IPS-NIHi7 (cell line): ENCODE results near the gene PDZK1.
"Not testable (repeated sequence)": the region's sequence is repeated elsewhere in the genome, so short reads cannot be mapped to it uniquely, and the experiment has no call there.

ENCODE experiments used
- DNase-seq: peaks from one replicate; pipeline ENCODE4 v3.0.0; 2012; ENCODE audit warnings: mixed read lengths; ENCODE audit errors: extremely low spot score

The PDZK1 gene

GRCh38 chr1:145707183-145707867 lies at the start of gene PDZK1:
Gene PDZK1 (minus strand): TSS chr1:145707368. CDS start chr1:145688021, 19,347 bp downstream.
- no peak for DNase-seq

GRCh38 chr1:145751491-145752037 lies 44.4 kb upstream of the PDZK1 start:
- DNase-seq = no peak

DNA sequence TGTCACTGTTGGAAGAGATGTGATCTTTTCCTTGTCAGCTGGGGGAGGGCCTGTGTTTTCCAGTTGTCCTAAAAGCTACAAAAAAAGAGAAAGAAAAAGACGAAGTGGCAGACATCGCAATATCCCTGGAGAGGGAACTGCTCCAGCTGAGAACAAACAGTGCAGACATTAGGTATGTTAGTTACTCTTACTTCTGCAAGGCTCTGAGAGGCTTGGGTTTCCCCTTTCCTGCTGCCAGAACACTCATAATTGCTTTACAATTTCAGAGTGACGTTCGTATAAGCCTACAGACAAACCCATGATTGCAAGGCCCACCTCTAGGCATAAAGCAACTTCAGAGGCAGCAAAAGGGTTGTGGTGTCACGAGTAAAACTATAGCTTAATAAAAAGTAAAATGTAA lies 43.3 kb upstream of the PDZK1 start:
- no peak for DNase-seq

DNA sequence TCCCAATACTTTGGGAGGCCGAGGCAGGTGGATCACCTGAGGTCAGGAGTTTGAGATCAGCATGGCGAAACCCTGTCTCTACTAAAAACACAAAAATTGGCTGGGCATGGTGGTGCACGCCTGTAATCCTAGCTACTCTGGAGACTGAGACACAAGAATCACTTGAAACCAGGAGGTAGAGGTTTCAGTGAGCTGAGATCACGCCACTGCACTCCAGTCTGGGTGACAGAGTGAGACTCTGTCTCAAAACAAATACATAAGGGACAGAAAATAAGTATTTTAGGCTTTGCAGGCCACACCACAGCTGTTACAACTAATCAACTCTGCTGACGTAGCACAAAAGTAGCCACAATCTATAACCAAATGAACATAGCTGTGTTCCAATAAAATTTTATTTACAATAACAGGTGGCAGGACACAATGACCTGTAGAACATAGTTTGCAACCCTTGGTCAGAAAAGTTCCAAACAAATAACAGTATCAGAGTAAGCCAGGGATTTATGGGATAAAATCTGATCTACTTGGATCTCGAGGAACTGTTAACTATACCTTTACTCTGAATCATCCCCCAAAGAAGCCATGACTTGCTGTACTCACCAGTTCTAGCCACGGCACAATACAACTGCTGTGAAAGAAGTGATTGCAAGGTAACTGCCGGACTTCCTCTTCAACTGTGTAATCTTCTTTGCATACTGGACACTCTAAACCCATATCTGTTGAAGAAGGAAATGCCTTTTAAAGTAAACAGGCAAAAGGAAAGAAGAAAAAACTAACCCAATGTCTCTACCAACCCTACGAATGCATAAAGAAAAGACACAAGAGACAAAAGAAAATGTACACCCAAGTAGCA lies 40.5 kb upstream of the PDZK1 start:
- DNase-seq = no peak

GRCh38 chr1:145740269-145740668 lies 33.1 kb upstream of the PDZK1 start:
- no peak for DNase-seq

DNA sequence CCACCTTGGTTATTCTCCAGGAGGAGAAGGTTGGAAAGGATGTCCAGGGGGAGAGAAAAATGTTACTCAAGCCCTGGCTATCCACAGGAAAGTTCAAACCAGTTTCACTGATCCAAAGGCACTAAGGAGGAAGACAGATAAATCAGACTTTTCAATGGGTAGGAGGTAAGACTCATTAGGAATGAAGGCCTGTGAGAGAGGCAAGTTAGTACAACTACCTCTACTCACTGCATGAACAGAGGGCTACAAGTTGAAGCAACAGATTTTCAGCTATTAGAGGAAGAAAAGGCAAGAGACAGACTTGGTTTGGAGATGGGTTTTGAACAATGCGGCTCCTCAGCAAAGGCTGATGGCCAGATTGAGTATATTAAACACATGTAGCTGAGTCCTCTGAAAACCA lies 29.0 kb upstream of the PDZK1 start:
- no peak for DNase-seq

DNA sequence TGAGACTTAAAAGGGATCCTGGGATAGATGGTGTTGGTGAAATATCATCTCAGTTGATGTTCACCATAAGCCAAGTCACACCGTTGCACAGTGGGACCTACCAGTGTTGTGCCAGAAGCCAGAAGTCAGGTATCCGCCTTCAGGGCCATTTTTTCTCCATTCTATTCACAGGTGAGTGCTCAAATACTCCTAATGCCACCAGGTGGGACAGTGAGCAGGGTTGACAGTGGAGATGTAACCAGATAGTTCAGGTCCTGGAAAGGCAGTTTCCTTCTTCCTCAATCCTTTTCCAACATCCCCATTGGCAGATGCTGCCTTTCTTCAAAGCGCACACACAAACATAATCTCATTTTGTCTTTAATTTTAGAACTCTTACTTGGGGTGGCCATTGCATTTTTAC lies 23.7 kb upstream of the PDZK1 start:
- DNase-seq = peak; percentile 37

DNA sequence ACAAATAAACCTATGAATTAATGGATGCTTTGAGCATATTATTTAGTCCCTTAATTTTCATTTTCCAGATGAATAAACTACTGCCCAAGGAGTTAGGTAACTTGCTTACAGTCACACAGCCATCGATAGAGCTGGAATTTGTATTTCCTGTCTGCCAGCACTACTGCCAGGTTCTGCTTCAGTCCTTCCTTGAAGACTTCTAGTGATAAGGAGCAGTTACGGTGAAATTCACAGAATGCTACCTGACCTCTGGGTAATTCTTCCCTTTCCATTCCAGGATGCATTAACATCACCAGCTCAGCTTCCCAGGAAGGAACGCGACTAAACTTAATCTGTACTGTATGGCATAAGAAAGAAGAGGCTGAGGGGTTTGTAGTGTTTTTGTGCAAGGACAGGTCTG lies 23.3 kb upstream of the PDZK1 start:
- no peak for DNase-seq

GRCh38 chr1:145729666-145730436 lies 22.7 kb upstream of the PDZK1 start:
- no peak for DNase-seq

DNA sequence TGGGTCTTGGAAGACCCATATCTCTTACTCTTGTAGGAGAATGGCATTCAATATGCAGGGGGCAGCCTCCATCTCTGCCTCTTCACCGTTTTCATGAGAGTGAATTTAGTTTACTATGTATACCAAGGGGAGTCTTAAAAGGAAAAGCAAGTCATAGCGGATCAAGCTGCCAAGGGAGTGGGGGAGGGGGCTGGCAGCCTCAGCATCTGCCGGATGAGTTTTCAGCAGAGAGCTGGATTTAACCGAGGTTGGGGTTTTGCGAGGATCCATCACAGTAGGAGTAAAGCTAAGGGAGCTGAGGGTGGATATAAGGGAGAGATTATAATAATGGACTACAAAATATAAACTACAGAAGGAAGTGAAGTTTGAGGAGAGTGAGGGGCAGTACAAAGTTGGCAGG lies 22.0 kb upstream of the PDZK1 start:
- DNase-seq = no peak

DNA sequence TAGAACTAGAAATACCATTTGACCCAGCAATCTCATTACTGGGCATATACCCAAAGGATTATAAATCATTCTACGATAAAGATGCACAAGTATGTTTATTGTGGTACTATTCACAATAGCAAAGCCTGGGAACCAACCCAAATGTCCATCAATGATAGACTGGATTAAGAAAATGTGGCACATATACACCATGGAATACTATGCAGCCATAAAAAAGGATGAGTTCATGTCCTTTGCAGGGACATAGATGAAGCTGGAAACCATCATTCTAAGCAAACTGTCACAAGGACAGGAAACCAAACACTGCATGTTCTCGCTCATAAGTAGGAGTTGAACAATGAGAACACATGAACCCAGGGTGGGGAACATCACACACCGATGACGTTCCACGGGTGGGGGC lies 19.0 kb upstream of the PDZK1 start:
- not testable (repeated sequence) for DNase-seq

DNA sequence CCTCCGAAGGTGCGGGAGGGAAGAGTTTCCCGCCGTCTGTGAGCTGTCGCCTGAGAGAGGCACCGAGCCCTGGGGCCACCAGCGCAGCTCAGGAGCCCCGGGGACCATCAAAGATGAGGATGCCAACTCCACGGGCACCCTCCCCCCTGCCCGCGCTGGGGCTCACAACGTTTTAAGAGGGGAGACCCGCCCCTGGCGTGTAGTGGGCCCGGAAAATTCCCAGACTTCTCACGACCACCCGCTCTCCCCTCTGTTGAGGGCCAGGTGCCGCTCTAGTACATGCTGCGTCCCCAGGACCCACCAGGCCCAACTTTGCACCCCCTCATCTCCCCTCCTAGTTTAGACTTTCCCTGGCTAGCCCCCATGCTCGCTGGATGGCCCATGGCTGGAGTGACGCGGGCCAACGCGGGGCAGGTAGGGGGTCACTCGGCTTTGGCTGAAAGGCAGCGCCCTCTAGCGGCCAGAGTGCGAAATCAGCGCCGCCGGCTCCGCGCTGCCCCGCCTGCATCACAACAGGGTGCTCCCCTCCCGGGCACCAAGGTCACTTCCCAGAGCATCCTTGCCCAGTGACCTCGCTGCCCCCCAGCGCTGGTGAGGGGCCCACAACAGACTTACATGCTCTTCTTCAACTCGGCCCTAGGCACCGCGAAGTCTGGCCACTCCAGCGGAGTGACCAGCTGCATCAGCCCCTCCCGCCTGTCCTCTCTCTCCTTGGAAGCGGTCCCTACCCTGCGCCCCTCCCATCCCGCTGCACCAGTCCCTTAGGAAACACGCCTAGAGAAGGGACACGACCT lies 13.9 kb upstream of the PDZK1 start:
- peak; percentile 89 for DNase-seq

GRCh38 chr1:145720556-145720877 lies 13.3 kb upstream of the PDZK1 start:
- no peak for DNase-seq

DNA sequence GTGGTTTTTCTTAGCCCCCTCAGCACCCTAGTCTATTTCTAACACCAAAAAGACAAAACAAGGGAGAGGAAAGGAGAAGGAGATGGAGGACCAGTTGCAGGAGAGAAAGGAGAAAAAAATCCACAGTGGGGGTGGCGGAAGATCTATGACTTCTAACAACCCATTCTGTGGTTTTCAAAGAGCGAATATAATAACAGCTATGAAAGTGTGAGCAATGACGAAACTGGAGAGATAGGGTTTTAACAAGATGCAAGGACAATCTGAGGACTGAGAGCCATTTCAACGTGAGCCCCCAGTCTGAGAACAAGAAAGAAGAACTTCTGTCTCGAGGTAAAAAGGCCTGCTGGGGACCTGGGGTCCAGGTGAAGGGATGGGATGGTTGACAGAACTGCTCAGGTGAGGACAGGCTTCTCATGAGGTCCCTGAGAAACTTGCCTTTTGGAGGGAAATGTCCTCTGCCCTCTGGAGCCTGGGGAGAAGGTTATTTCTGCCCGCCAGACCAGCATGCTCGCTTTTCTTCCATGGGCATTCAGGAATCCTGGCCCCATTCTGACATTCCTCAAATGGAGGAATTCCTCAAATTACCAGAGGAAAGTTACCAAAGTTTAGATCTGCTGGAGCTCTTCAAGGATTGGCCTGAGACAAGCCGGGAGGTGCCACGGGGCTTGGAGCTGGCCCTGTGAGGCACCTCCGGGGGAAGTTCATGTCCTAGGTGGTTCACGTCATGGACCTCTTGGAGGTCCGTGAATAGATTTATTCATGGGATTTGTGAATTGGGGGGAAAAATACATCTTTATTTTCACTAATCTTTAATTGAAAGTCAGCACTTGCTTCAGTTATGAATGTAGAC lies 12.3 kb upstream of the PDZK1 start, which contains the start of gene CD160:
Gene CD160, plus strand, starts transcription at position 270 of the 850 bp plus-strand sequence. CDS start 8,829 bp downstream, outside the sequence.
- no peak for DNase-seq

DNA sequence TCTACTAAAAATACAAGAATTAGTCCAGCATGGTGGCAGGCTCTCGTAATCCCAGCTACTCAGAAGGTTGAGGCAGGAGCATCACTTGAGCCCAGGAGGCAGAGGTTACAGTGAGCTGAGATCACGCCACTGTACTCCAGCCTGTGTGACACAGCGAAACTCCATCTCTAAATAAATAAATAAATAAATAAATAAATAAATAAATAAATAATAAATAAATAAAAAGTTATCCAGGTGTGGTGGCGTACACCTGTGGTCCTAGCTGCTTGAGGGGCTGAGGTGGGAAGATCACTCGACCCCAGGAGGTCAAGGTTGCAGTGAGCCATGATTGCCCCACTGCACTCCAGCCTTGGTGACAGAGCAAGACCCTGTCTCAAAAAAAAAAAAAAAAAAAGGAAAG lies 11.3 kb upstream of the PDZK1 start:
- not testable (repeated sequence) for DNase-seq

- no peak for DNase-seq
These were observed 10.7 kb upstream of the PDZK1 start for GRCh38 chr1:145717833-145718232.

DNA sequence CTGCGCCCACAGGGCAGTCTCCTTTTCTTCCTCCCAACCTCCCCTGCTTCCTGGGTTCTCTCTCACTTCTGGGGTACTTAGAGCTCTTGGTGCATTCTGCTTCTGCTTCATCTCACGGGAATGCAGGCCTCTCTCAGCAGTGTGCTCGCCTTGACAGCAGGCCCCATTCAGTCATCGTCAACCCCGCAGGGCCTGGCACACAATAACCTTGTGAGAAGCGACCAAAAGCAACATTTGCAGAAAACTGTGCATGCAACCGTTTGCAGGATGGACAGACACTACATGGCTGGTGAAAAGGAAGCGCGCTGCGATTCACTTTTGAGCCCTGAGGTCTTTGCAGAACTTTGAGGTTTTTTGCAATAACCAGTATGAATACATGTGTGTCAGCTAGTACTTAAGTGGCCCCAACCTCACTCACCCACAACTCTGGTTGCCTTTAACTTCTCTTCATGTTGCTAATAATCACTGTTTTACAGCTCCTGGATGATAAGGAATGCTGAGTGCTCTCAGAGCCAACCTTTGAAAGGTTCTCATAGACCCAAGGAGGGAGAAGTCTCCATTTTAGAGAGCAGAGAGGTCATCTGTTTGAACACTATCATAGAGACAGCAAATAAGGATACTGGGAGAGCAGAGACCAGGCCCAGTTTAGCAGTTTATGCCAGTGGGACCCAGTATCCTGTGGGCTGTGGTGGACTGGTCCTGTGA lies 9.6 kb upstream of the PDZK1 start:
- DNase-seq = no peak

- no peak for DNase-seq
These were observed 7.5 kb upstream of the PDZK1 start for GRCh38 chr1:145714524-145715111.

DNA sequence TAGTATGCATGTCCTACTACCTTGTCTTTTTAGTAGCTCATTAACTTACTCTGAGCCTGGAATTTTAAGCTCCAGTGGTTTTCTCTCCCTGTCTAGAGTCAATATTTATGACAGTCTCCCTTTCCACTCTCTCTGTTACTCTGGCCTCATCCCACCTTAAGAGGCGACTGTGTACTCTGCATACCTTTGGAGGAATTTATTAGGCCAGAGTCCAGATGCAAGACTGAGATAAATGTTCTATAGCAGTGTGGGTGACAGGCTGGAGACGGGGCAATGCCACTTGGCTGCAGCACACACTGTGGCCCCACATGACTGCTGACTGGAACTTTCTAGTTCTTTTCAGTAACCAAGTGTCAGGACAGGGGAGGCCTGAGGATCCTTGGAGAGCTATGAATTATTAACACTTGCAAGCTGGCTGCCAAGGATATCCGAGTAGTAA lies 4.1 kb upstream of the PDZK1 start:
- no peak for DNase-seq
